HepG2 (cell line): ENCODE data around the gene CRB1. TPM values are rescaled to one million over a fixed set of nuclear protein-coding genes. Genes with fewer than 3 reads are reported as not detected.

ENCODE experiments used
- ATAC-seq: fragments of 200-7000 bp; cut with Tn5 transposase; 3 replicates; pipeline ENCODE4 v1.9.1; 2020; ENCODE audit warnings: mild to moderate bottlenecking, moderate library complexity
- BruUV-seq: library from RNA; stranded (reverse); fragments of 400-500 nt; replicated peaks from 2 replicates; lab custom pipeline; 2021; lab: Mats Ljungman, UMichigan
- CTCF ChIA-PET: fragments of 300-600 bp; formaldehyde crosslinking; extraction: SDS; loops from one replicate; lab custom pipeline; 2021; ENCODE audit warnings: low total read pairs, inconsistent platforms, low intra/inter-chr PET ratio; lab: Yijun Ruan, JAX
- POLR2A ChIA-PET: fragments of 350-600 bp; sonication (Branson Sonifier 250); formaldehyde crosslinking; loops from one replicate; lab custom pipeline; 2020; ENCODE audit warnings: antibody characterized with exemption, inconsistent platforms; lab: Yijun Ruan, JAX
- DNase-seq: peaks from one replicate; pipeline ENCODE4 v3.0.0-alpha.2; 2015; ENCODE audit warnings: low spot score
- FAIRE-seq: peaks from 3 replicates; lab custom pipeline; 2011; peaks lifted over from hg19 to GRCh38; lab: Jason Lieb, UNC
- H2AFZ ChIP-seq: one replicate; pipeline ENCODE4 v1.6.1; 2011; ENCODE audit warnings: low read length, inconsistent platforms
- H3K27ac ChIP-seq: fragments of 300-600 bp; 3 replicates; pipeline ENCODE4 v1.8.0; 2011; ENCODE audit warnings: mixed run types, mild to moderate bottlenecking, mixed read lengths, low read length, inconsistent platforms; ENCODE audit not compliant: insufficient read depth; ENCODE audit errors: extremely low read length
- H3K27me3 ChIP-seq, 2 experiments: fragments of 200-600 bp in 1 of 2; 2 replicates in 1 of 2; 3 replicates in 1 of 2; pipeline versions ENCODE4 v1.6.0 to v1.8.0; 2011; ENCODE audit warnings: low read length in 2 of 2, mild to moderate bottlenecking in 2 of 2, moderate library complexity in 2 of 2, inconsistent platforms in 1 of 2; ENCODE audit not compliant: insufficient read depth in 2 of 2, control insufficient read depth in 1 of 2
- H3K36me3 ChIP-seq, 2 experiments: fragments of 200-600 bp in 1 of 2; replicated peaks in 1 of 2; 2 replicates in 1 of 2; 3 replicates in 1 of 2; pipeline versions ENCODE4 v1.5.1 to v1.8.0; 2011; ENCODE audit warnings: low read length in 2 of 2, inconsistent platforms in 1 of 2; ENCODE audit not compliant: insufficient read depth in 2 of 2, control insufficient read depth in 1 of 2
- H3K4me1 ChIP-seq: 2 replicates; pipeline ENCODE4 v1.5.1; 2012; ENCODE audit warnings: low read length, inconsistent platforms; ENCODE audit not compliant: insufficient read depth
- H3K4me2 ChIP-seq: 2 replicates; pipeline ENCODE4 v1.6.0; 2011; ENCODE audit warnings: low read depth, low read length, inconsistent platforms
- H3K4me3 ChIP-seq, 3 experiments: fragments of 200-600 bp in 1 of 3; sonication (generic), shearing (Covaris generic) in 1 of 3; replicated peaks in 1 of 3; 2 replicates each; pipeline ENCODE4 v1.5.1; 2011 to 2016; ENCODE audit warnings: low read length in 3 of 3, inconsistent platforms in 2 of 3, low read depth in 2 of 3, mild to moderate bottlenecking in 2 of 3, control low read depth in 1 of 3, mixed read lengths in 1 of 3; ENCODE audit not compliant: insufficient read depth in 1 of 3
- H3K79me2 ChIP-seq: one replicate; pipeline ENCODE4 v1.6.1; 2011; ENCODE audit warnings: low read length, inconsistent platforms; ENCODE audit not compliant: insufficient read depth
- H3K9ac ChIP-seq: 2 replicates; pipeline ENCODE4 v1.6.0; 2011; ENCODE audit warnings: mild to moderate bottlenecking, low read depth, low read length, inconsistent platforms; ENCODE audit not compliant: insufficient read depth
- H3K9me3 ChIP-seq: 2 replicates; pipeline ENCODE4 v1.5.1; 2012; ENCODE audit warnings: mild to moderate bottlenecking, low read length
- H4K20me1 ChIP-seq: 2 replicates; pipeline ENCODE4 v1.6.0; 2011; ENCODE audit warnings: inconsistent platforms, mild to moderate bottlenecking, low read length, moderate library complexity; ENCODE audit not compliant: insufficient read depth
- MAFK ChIP-seq, 2 experiments: IDR thresholded peaks in 1 of 2; conservative IDR thresholded peaks in 1 of 2; 2 replicates each; pipeline ENCODE4 v1.6.1; 2011; ENCODE audit warnings: improper control_type of control experiment in 2 of 2, low read length in 2 of 2
- PHF8 ChIP-seq: sonication (generic); formaldehyde crosslinking; IDR thresholded peaks from 2 replicates; pipeline ENCODE4 v1.5.0; 2020; ENCODE audit warnings: missing genetic modification reagents
- ZNF121 ChIP-seq: sonication (generic); formaldehyde crosslinking; IDR thresholded peaks from 2 replicates; pipeline ENCODE4 v1.5.0; 2020; ENCODE audit warnings: mild to moderate bottlenecking, missing genetic modification reagents
- ZNF136 ChIP-seq: sonication (generic); formaldehyde crosslinking; IDR thresholded peaks from 2 replicates; pipeline ENCODE4 v1.8.1; 2022; ENCODE audit warnings: low read depth, mild to moderate bottlenecking, moderate library complexity, missing genetic modification reagents
- ZNF362 ChIP-seq: sonication (generic); formaldehyde crosslinking; IDR thresholded peaks from 2 replicates; pipeline ENCODE4 v1.4.0; 2020; ENCODE audit warnings: missing genetic modification reagents, mild to moderate bottlenecking, borderline replicate concordance
- ZNF570 ChIP-seq: sonication (generic); formaldehyde crosslinking; IDR thresholded peaks from 2 replicates; pipeline ENCODE4 v1.4.0; 2020; ENCODE audit warnings: mild to moderate bottlenecking, missing genetic modification reagents, borderline replicate concordance
- ZNF710 ChIP-seq: sonication (generic); formaldehyde crosslinking; IDR thresholded peaks from 2 replicates; pipeline ENCODE4 v1.5.0; 2020; ENCODE audit warnings: mild to moderate bottlenecking, missing genetic modification reagents, borderline replicate concordance
- WGBS: methylation state at CpG from one replicate; pipeline ENCODE4 v1.1.6; 2017; ENCODE audit warnings: low lambda C conversion rate; 5-methylcytosine and 5-hydroxymethylcytosine counted together
- in situ Hi-C: cut with HindIII; loops from 2 replicates; pipeline ENCODE4 v1.10.0; 2017; ENCODE audit warnings: low pct_unique_long_range_greater_than_20kb; ENCODE audit not compliant: extremely low pct_ligation_motif_present
- intact Hi-C: fragments of 100-400 bp; cut with micrococcal nuclease; formaldehyde crosslinking; loops from one replicate; pipeline ENCODE4 v1.10.0; 2022; ENCODE audit not compliant: unreplicated experiment
- polyA plus RNA-seq, 8 experiments: library from polyadenylated mRNA; depleted of rRNA in 3 of 8; stranded (reverse) in 7 of 8; unstranded in 1 of 8; fragments of >200 nt; fragmentation: Illumina TruSeq in 4 of 8; extraction: Trizol in 4 of 8; gene quantifications; 2 replicates each; pipeline versions ENCODE4 v1.2.1 to v1.2.3, GENCODE V29; 2011 to 2016; ENCODE audit warnings: low read depth in 4 of 8, missing spikeins in 1 of 8, mixed read lengths in 1 of 8; ENCODE audit not compliant: insufficient read depth in 1 of 8
- total RNA-seq, 5 experiments: library from RNA; depleted of rRNA; stranded (reverse); fragments of >200 nt; fragmentation: Illumina TruSeq; extraction: Trizol; gene quantifications; 2 replicates each; pipeline ENCODE4 v1.2.3, GENCODE V29; 2016; ENCODE audit warnings: low read depth in 1 of 5

CRB1 gene
- total and polyA plus RNA-seq, 2 of the 13 experiments (the other 11 are each of a cell fraction or from before 2014, with no cell fraction given): 0.01 TPM; not detected in 1

GRCh38 chr1:197393105-197393504, 125.1 kb downstream of the CRB1 start:
- intact Hi-C loops: loop anchor here (10.0 kb wide), 1 partner anchor 1072 kb away; no protein-coding TSS in a partner anchor
- TF ChIP-seq ZNF362 (CRISPR knock-in tag) (no peak), ZNF570 (CRISPR knock-in tag) (no peak), ZNF710 (CRISPR knock-in tag) (no peak), PHF8 (no peak)
- ChIA-PET POLR2A (no interaction called here), CTCF (no interaction called here)
- FAIRE-seq (no peak), ATAC-seq (no peak), DNase-seq (no peak)
- Histone ChIP-seq H3K27me3 (no peaks in the 10 kb centered on the region), H3K36me3 (no peaks in the 10 kb centered on the region), H3K27ac (no peak overlapping the region), H3K4me2 (no peak overlapping the region), H3K4me1 (no peaks in the 10 kb centered on the region), H2AFZ (no peak overlapping the region), H3K79me2 (no peaks in the 10 kb centered on the region), H3K9ac (no peak overlapping the region), H4K20me1 (no peaks in the 10 kb centered on the region), H3K9me3 (no peaks in the 10 kb centered on the region), H3K4me3 (no peak overlapping the region)
- in situ Hi-C loops: no loop called here
- BruUV-seq: no TSS peak
- WGBS: 0% methylated on average over 1 of the region's 1 CpG

- CTCF ChIA-PET: no interaction called here
- no TSS peak for BruUV-seq
- WGBS: under 1% methylated on average over 4 of the region's 4 CpGs
- Histone ChIP-seq H3K27ac (no peak overlapping the region), H3K36me3 (no peaks in the 10 kb centered on the region), H3K27me3 (no peaks in the 10 kb centered on the region), H3K4me1 (no peaks in the 10 kb centered on the region), H2AFZ (no peak overlapping the region), H4K20me1 (no peaks in the 10 kb centered on the region), H3K9ac (no peak overlapping the region), H3K4me3 (no peak overlapping the region), H3K79me2 (no peaks in the 10 kb centered on the region), H3K9me3 (no peaks in the 10 kb centered on the region), H3K4me2 (no peak overlapping the region)
- TF ChIP-seq ZNF136 (CRISPR knock-in tag) (no peak), ZNF121 (no peak), MAFK (conservative IDR thresholded peaks at IDR 0.05 in 1 of 2, IDR thresholded peaks at IDR 0.05 in 1 of 2; ENCODE audit: low read length in 2 of 2) (peak in 1 of 2 experiments; percentile 32; a peak in 1 of 4 replicates)
- POLR2A ChIA-PET: no interaction called here
- in situ Hi-C loops: no loop called here
- no peak for DNase-seq
- intact Hi-C loops: loop anchor here (10.0 kb wide), 1 partner anchor 1071 kb away; no protein-coding TSS in a partner anchor
- FAIRE-seq: no peak
- ATAC-seq: no peak
These were observed 125.7 kb downstream of the CRB1 start for GRCh38 chr1:197393772-197394171.
